GM10248 (cell line): ENCODE measurements around the gene PRDM7.

Experiments
- CTCF ChIA-PET: fragments of 300-600 bp; sonication (Branson Sonifier 250); formaldehyde crosslinking; extraction: SDS; loops from one replicate; lab custom pipeline; 2021; ENCODE audit warnings: antibody characterized with exemption; lab: Yijun Ruan, JAX
- POLR2A ChIA-PET: fragments of 350-650 bp; sonication (Branson Sonifier 250); formaldehyde crosslinking; extraction: SDS; loops from one replicate; lab custom pipeline; 2020; ENCODE audit warnings: antibody characterized with exemption; lab: Yijun Ruan, JAX
- DNase-seq: peaks from one replicate; pipeline ENCODE4 v3.0.0; 2012; ENCODE audit errors: extremely low spot score
- CTCF ChIP-seq: IDR thresholded peaks from 2 replicates; pipeline ENCODE4 v1.5.1; 2012; ENCODE audit warnings: mild to moderate bottlenecking, low read depth; ENCODE audit errors: extremely low read depth, missing control alignments, control extremely low read depth

PRDM7 gene

GRCh38 chr16:90015586-90016338 lies 61.4 kb downstream of the PRDM7 start:
- no peak for DNase-seq
- POLR2A ChIA-PET: no interaction called here
- CTCF ChIA-PET: interaction anchor here (1.7 kb wide), 1 partner anchor 67 kb away, joined by 3 read pairs; no protein-coding TSS in a partner anchor
- TF ChIP-seq CTCF: no peak

- ChIA-PET CTCF (interaction anchor here (1.1 to 1.2 kb wide), 2 partner anchors 14 to 69 kb away, joined by 3 read pairs; no protein-coding TSS in a partner anchor), POLR2A (no interaction called here)
- no peak for TF ChIP-seq CTCF
- no peak for DNase-seq
Measured at GRCh38 chr16:90012991-90013745, 64.0 kb downstream of the PRDM7 start.

GRCh38 chr16:90011908-90012501 lies 65.1 kb downstream of the PRDM7 start:
- TF ChIP-seq CTCF: no peak
- CTCF ChIA-PET: no interaction called here
- DNase-seq: no peak
- POLR2A ChIA-PET: no interaction called here

- ChIA-PET CTCF (no interaction called here), POLR2A (no interaction called here)
Measured at GRCh38 chr16:90011508-90011819, 65.7 kb downstream of the PRDM7 start.

GRCh38 chr16:90010676-90011507 lies 66.2 kb downstream of the PRDM7 start:
- no peak for DNase-seq
- POLR2A ChIA-PET: no interaction called here
- CTCF ChIA-PET: interaction anchor here (0.8 to 0.9 kb wide), 2 partner anchors 10 to 11 kb away, joined by 3 read pairs; no protein-coding TSS in a partner anchor
- TF ChIP-seq CTCF: no peak

More at GRCh38 chr16:90011508-90011819, 65.7 kb downstream of the PRDM7 start:
- TF ChIP-seq CTCF: no peak
- DNase-seq: no peak
